GM12878 (cell line): ENCODE data around the gene CLIC5. TPM values are rescaled to one million over a fixed set of nuclear protein-coding genes. Genes with fewer than 3 reads are reported as not detected.

ENCODE experiments used
- BCL11A ChIP-seq: IDR thresholded peaks from 2 replicates; pipeline ENCODE4 v1.6.1; 2011; ENCODE audit warnings: low read depth, low read length
- DPF2 ChIP-seq: fragments of 450-650 bp; IDR thresholded peaks from 2 replicates; pipeline ENCODE4 v1.6.1; 2017; ENCODE audit warnings: mild to moderate bottlenecking
- HDAC6 ChIP-seq: fragments of 200-600 bp; sonication (generic); IDR thresholded peaks from one replicate; pipeline ENCODE4 v1.8.0; 2017; ENCODE audit warnings: antibody characterized with exemption; ENCODE audit not compliant: unreplicated experiment
- IRF4 ChIP-seq: IDR thresholded peaks from 2 replicates; pipeline ENCODE4 v1.6.1; 2011; ENCODE audit warnings: low read depth, low read length
- PAX5 ChIP-seq: IDR thresholded peaks from 2 replicates; pipeline ENCODE4 v1.6.1; 2011; ENCODE audit warnings: low read depth, low read length, borderline replicate concordance
- ZNF622 ChIP-seq: fragments of 450-650 bp; IDR thresholded peaks from 2 replicates; pipeline ENCODE4 v1.6.1; 2017; ENCODE audit warnings: mild to moderate bottlenecking, inconsistent platforms
- polyA plus RNA-seq, 11 experiments: library from polyadenylated mRNA; depleted of rRNA in 4 of 11; unstranded in 6 of 11; stranded (reverse) in 5 of 11; fragments of >200 nt; fragmentation: Nextera tagmentation in 4 of 11; fragmentation: Illumina TruSeq in 1 of 11; extraction: Ambion mirVana in 4 of 11; extraction: Trizol in 1 of 11; gene quantifications; 1 replicate in 1 of 11; 2 replicates in 10 of 11; pipeline versions ENCODE4 v1.2.1 to v1.2.3, GENCODE V29; 2011 to 2016; ENCODE audit warnings: inconsistent platforms in 2 of 11, missing spikeins in 2 of 11, low read depth in 1 of 11
- small RNA-seq: library from RNA; depleted of rRNA; stranded (forward); fragments of <200 nt; gene quantifications from one replicate; pipeline ENCODE3, GENCODE V24; 2014
- total RNA-seq, 4 experiments: library from RNA; depleted of rRNA in 3 of 4; stranded (reverse); fragments of >200 nt in 3 of 4; fragmentation: Illumina TruSeq in 1 of 4; extraction: Trizol in 1 of 4; gene quantifications; 2 replicates each; pipeline versions ENCODE4 v1.2.1 to v1.2.3, GENCODE V29; 2013 to 2021

CLIC5 gene
- total and polyA plus RNA-seq, 10 of the 15 experiments (the other 5 are each of a cell fraction or from before 2014, with no cell fraction given), result 0.01 to 0.08 (median 0.02) TPM; not detected in 7

DNA sequence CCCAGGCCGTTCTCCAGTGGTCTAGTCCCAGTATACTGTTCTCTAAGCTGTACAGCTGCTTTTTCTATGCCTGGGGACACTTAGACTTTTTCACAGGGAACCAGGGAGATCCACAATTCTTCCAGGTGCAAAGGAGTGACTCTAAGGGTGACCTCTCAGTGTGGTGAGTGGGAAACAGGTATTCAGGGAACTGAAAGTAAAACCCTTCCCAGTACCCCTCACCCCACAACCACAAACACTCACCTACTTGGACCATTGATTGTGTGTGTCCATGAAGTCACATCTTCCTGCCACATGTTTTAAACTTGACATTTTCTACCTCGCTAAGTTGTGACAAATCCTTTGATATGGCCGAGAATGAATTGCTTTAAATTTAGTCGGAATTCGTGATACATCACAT lies 183.6 kb downstream of the CLIC5 start (continued):
- TF ChIP-seq HDAC6 (no peak), DPF2 (0 out of 2 replicates have a peak, but pooled peaks have one; percentile 18), PAX5 (0 out of 2 replicates have a peak, but pooled peaks have one; percentile 16), BCL11A (peak; percentile 43; the same call in 1 of the 2 replicates), IRF4 (peak; percentile 30; the same call in 1 of the 2 replicates), ZNF622 (no peak)

Small RNA genes lying within 50 kb of the gene (small RNA-seq; reads per million reads assigned to genes)
- gene RNU6-754P, result not detected

Other genes with a start within 250 kb of the CLIC5 start
- 4.7 and 6.5 TPM in 2 replicates for gene ENPP4, start 114.1 kb upstream of the CLIC5 start, total RNA-seq (2014; rRNA removed)
- 7.3 and 7.5 TPM in 2 replicates for gene ENPP4, start 114.1 kb upstream of the CLIC5 start, total RNA-seq (2014; rRNA removed; fragmentation: Illumina TruSeq; extraction: Trizol)
- 4.9 and 5.3 TPM in 2 replicates for gene ENPP4, start 114.1 kb upstream of the CLIC5 start, total RNA-seq (2021)
- gene ENPP4, start 114.1 kb upstream of the CLIC5 start, polyA plus RNA-seq (2011; rRNA removed), result 9.7 and 13.9 TPM in 2 replicates
- 5.8 and 7.1 TPM in 2 replicates for gene ENPP4, start 114.1 kb upstream of the CLIC5 start, polyA plus RNA-seq (2014; fragmentation: Illumina TruSeq; extraction: Trizol)
- 1 to 10 TPM; 3.3 to 5.2 TPM for gene ENPP4, start 114.1 kb upstream of the CLIC5 start, polyA plus RNA-seq (2014; fragmentation: Nextera tagmentation; extraction: Ambion mirVana)
- 2.7 and 3.9 TPM in 2 replicates for gene ENPP4, start 114.1 kb upstream of the CLIC5 start, polyA plus RNA-seq (2014; rRNA removed)
- gene ENPP4, start 114.1 kb upstream of the CLIC5 start, polyA plus RNA-seq (2016; fragmentation: Nextera tagmentation; extraction: Ambion mirVana), result 1 to 10 TPM; 5.2 to 5.4 TPM
- gene ENPP5, start 155.1 kb upstream of the CLIC5 start, total RNA-seq (2014; rRNA removed), result not detected in 2 replicates
- not detected in 2 replicates for gene ENPP5, start 155.1 kb upstream of the CLIC5 start, total RNA-seq (2014; rRNA removed; fragmentation: Illumina TruSeq; extraction: Trizol)
- gene ENPP5, start 155.1 kb upstream of the CLIC5 start, total RNA-seq (2021), result not detected in 2 replicates
- 0.03 TPM in 1 of 2 replicates, not detected in the other for gene ENPP5, start 155.1 kb upstream of the CLIC5 start, polyA plus RNA-seq (2011; rRNA removed)
- 0.07 TPM in 1 of 2 replicates, not detected in the other for gene ENPP5, start 155.1 kb upstream of the CLIC5 start, polyA plus RNA-seq (2014; fragmentation: Illumina TruSeq; extraction: Trizol)
- under 1 TPM in 1 of 2 experiments, not detected in 1; 0.05 TPM for gene ENPP5, start 155.1 kb upstream of the CLIC5 start, polyA plus RNA-seq (2014; fragmentation: Nextera tagmentation; extraction: Ambion mirVana)
- gene ENPP5, start 155.1 kb upstream of the CLIC5 start, polyA plus RNA-seq (2014; rRNA removed), result not detected in 2 replicates
- gene ENPP5, start 155.1 kb upstream of the CLIC5 start, polyA plus RNA-seq (2016; fragmentation: Nextera tagmentation; extraction: Ambion mirVana), result not detected